ENCODE results near the gene AAR2.

AAR2 gene

DNA sequence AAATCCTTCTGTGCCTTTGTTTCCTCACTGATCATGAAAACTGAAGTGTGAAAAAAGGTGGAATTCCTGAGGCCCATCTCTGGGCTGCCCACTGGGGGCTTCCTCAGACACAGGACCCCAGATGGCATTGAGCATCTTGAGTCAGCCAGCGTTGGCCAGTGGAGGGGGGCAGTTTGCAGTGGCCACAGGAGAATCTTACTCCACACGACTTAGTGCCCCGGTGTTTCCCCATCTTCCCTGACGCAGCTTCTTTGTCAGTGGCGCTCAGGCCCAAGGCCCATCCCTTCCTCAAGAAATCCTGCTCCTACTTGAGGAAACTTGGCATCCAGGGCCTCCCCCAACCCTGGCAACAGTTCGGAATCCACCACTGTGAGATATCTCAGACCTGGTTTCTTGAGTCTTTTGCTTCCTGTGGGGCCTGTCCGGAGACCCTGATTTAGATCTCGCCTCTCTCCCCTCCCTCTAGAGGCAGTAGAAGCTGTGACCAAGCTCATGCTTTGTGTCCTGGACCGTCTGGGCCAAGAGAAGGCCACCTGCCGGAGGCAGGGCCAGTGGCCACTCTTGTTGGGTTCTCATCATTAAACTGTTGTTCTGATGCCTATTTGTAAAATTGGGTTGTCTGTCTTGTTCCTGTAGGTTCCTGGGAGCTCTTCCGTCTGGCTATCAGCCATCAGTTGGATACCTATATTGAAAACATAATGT lies 49.6 kb downstream of the AAR2 start:
- DNase-seq = no peak

DNA sequence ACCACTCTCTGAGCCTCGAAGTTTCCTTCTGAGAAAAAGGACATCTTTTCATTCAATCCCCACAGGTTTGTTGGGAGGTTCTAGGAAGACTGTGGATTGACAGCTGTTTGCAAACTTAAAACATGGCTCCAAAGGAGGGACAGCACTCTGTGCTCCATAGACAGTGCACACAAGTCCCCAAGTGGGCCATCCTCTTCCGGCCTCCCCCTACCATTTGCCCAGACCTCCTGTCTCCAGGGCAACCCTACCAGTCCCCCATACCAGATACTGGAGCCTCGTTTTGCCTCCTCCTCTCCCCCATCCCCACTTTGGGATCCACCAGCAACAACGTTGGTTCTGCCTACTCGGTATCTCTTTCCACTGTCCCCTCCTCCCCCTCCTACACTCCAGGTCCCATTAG lies 61.4 kb downstream of the AAR2 start:
- no peak for DNase-seq

DNA sequence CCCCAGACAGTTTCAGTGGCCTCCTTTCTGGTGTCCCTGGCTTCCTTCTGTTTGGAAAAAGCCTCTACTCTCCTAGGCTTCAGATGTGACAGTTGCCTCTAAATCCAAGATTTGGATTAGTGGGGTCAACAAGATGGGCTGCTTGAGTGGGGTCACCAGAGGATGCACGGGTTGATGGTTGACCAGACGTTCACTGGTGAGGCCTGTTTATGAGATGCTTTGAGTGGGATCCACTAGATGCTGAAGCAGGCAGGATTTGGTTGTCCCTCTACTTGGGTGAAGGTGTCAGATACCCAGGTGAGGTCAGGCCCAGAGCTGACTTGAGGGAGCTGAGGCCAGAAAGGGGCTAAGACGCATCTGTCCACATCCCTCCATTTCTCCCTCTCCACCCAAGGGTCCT lies 61.8 kb downstream of the AAR2 start:
- no peak for DNase-seq

DNA sequence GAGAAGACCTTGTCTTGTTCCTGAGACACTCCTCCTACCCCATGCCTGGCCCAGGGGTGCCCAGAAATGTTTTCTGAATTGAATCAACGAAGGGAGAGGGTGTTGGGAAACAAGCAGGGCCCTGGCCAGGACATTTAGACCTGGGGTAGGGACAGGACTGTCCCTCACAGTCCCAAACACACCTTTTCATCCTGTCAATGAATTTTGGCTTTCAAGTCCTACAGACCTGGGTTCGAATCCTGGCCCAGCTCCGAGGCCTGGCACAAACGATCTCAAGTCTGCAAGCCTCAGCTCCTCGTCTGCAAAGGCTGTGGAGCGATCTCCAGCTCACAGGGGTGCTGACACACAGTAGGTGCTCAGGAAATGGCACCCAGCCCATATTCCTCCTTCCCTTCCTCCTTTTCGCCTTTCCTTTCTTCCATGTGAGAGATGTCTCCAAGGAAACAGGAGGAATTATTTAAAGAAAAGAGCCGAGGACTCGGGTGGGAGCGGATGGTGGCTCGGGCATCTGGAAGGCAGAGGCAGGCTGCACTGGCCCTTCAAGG lies 62.6 kb downstream of the AAR2 start:
- no peak for DNase-seq

DNA sequence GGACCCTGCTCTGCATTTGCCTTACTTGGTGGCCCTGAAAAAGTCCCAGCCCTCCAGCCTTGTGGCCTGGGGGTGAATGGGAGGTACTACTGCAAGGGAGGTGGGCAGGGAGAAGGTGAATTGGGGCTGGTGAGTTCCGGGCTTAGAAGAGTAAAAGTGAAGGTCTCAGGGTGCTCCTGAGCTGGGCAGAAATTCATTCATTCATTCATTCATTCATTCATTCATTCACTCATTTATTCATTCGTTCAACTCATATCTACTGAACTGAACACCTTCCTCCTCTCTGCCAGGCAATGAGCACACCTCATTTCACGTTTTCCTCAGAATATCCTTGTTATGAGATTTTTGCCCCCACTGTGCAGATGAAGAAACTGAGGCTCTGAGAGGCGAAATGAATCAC lies 63.2 kb downstream of the AAR2 start:
- DNase-seq = no peak

DNA sequence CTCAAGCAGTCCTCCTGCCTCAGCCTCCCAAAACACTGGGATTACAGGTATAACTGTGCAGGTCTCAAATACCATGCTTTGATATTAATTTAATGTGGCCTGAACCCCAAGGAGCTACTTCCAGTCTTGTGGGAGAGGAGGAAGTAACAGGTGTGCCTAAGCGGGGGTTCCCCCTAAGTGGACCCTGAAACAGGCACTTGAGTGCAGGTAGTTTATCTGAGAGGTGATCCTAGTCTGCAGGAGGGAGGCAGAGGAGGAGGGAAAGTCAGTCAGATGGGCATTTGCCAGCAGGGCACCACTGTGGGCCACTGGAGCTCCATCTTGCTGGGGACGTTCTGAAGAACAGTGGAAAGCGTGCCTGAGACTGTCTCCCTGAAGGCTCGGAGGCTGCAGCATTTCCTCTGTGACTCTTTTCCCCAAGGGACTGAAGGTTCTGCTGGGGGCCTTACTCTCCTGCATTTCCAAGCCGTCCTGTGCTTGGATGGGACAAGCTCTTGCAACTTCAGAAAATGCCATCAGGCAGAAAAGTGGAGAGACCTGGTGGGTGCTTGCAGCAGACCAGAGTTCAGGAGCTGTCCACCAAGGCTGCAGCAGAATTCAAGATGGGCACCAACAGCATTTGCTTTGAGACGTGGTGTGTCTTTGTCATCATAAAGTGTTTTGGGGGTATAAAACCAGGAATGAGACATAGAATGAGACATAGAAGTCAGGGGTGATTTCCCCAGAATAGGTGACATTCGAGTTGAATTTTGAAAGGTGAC lies 65.3 kb downstream of the AAR2 start:
- no peak for DNase-seq

DNA sequence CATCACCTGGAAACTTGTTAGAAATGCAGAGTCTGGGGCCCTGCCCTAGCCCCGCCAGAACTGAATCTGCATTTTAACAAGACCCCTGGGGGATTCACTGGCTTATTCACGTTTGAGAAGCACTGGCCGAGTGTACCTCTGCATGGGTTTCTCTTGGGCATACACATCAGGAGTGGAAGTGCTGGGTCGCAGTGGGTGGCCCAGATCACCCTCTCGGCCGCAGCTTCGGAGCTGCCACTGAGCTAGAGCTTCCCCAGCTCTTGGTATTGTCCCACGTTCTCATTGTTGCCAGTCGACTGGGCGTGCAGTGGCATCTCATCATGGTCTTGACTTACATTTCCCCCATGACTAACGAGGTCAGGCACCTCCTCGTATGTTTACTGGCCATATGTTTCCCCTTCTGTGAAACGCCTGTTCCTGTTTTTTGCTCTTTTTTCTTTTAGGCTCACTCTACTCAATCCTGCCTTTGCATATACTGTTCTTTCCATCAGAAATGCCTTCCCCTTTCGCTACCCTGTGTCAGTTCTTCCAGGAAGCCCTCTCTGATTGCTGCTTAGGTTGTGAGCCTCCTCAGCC lies 66.8 kb downstream of the AAR2 start:
- no peak for DNase-seq

DNA sequence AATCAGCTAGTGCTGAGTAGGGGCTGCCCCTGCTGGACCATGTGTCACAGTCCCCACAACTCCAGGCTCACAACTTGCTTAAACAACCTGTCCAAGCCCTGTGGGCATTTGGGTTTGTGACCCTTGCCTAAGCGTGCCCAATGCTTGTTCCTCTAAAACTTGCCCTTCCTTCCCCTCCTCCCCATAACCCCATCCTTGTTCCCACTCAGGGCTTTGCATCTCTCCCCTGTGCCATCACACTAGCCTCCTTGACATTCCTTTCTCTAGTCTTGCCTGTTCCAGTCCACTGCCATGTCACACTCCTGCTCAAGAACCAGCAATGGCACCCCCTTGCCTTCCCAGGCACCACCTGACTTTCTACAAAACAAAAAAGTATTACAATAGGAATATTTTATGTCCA lies 67.6 kb downstream of the AAR2 start:
- no peak for DNase-seq

DNA sequence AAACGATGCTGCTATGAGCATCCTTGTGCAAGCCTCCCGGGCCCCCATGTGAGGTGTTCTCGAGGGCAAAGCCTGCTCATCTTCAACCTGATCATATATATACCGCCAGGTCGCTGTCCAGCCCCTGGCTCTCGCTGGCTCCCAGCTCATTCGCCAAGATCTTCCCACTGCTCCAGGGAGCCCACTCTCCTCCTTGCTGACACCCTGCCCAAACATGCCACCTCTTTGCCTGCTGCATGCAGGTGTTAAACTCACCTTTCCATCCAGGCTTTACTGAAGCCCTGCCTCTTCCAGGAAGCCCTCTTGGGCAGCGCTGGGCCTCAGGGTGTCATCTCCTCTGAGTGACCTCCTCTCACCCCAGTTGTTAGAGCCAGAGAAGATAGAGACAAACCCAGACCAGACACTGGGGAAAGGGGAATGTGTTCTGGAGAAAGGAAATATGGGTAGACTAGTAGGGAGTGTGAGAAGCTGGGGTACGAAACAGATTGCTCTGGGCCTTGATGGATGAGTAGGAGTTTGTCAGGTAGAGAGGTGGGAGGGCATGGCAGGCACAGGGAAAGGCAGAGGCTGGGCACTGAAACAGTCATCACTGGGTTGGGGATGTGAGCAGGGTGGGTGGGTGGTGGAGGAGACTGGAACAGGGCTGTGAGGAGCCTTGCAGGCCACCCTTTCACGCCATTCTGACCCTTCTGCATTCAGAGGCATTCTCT lies 68.7 kb downstream of the AAR2 start:
- no peak for DNase-seq

DNA sequence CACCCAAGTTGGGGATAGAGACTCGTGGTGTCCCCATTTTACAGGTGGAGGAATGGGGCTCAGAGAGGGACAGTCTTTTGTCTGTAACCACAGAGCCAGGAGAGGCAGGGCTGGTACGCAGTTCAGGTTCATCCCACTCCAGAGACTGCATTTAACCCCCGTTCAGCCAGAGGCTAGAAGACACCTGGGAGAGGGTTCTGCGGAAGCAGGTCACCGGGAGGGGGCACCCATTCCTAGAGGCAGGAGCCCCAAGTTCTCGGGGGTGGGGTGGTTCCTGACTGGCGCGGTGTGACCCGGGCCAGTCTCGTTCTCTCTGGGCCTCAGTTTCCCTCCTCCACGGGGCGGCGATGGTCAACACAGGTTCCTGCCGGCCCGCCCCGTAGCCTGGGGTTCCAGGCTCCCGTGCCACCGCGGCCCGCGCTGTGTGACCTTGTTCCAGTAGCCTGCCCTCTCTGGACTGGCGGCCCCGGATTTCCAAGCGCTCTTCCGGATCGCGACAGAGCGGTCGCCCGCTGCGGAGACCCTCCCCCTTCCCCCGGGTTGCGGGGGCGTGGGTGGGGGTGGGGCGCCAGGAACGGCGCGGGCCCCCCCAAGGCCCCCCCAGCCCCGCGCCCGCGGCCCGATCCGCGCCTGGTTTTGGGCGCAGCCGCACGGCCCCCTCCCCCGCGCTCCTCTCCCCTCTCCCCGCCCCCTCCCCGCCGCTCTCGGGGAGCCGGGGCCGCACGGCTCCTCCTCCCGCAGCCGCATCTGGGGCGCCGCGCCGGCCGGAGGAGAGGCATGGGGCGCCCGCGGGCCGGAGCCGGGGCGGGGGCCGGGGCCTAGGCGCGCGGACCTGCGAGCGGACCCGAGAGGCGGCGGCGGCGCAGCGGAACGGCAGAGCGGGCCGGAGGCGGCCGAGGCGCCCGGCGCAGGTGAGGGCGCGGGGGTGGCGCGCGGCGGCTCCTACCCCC lies 69.6 kb downstream of the AAR2 start, which contains the start of gene DLGAP4:
DLGAP4 (plus strand) TSS at position 738 of the 950 bp plus-strand sequence. CDS start 125,379 bp downstream, outside the sequence.
- no peak for DNase-seq
